ENCODE results near the gene TAS2R46.

Gene TAS2R46

DNA sequence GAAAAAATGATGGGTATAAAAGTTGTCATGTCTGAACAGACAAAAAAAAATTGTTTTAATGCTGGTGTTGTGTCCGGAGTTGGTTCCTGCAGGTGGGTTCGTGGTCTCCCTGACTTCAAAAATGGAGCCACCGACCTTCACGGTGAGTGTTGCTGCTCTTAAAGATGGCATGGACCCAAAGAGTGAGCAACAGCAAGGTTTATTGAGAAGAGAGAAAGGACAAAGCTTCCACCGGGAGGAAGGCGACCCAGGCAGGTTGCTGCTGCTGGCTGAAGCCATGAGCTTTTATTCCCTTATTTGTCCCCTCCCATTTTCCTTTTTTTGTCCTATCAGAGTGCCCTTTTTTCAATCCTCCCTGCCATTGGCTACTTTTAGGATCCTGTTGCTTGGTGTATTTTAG is 30.8 kb downstream of the TAS2R46 start, which contains the start of gene TAS2R31:
TAS2R31 (minus strand) TSS at position 101 of the 400 bp plus-strand sequence; CDS start at position 29, 72 bp downstream.
- no peak within 1 kb of the TSS for H3K4me3 ChIP-seq (replicated peaks; ENCODE audit: low read depth, low read length)
- no peak for DNase-seq (ENCODE audit: low read depth)
- no peak for TF ChIP-seq CTCF (IDR thresholded peaks at IDR 0.05; ENCODE audit: low read length, missing control alignments)

- TF ChIP-seq CTCF (IDR thresholded peaks at IDR 0.05; ENCODE audit: low read length, missing control alignments): peak; percentile 15
- DNase-seq (ENCODE audit: low read depth): no peak
- no peak overlapping the region for H3K4me3 ChIP-seq (replicated peaks; ENCODE audit: low read depth, low read length)
Observed at GRCh38 chr12:11026118-11026517, 36.0 kb downstream of the TAS2R46 start.

GRCh38 chr12:11023387-11023786 is 38.7 kb downstream of the TAS2R46 start:
- no peak for DNase-seq (ENCODE audit: low read depth)
- TF ChIP-seq CTCF (IDR thresholded peaks at IDR 0.05; ENCODE audit: low read length, missing control alignments): no peak
- H3K4me3 ChIP-seq (replicated peaks; ENCODE audit: low read depth, low read length): no peak overlapping the region

DNA sequence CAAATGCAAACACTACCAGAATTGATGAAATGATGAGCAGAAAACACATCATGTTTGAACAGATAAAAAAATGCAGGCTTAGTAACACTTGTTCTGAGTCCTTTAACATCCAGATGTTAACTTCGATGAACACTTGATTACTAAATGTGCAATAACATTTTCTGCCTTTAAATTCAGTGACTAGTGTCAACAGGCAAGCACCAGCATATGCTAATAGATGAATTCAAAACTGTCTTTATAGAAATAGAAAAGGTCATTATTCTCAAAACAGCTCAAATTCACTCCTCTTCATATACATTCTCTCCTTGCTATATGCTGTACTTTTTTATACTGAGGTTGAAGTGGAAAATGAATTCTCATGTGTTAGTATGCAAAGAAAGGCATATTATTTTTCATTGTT is 39.6 kb downstream of the TAS2R46 start, which contains the start of gene TAS2R19:
TAS2R19 (minus strand) TSS at position 101 of the 400 bp plus-strand sequence; CDS start at position 52, 49 bp downstream.
- no peak for DNase-seq (ENCODE audit: low read depth)
- TF ChIP-seq CTCF (IDR thresholded peaks at IDR 0.05; ENCODE audit: low read length, missing control alignments): no peak
- no peak within 1 kb of the TSS for H3K4me3 ChIP-seq (replicated peaks; ENCODE audit: low read depth, low read length)

- DNase-seq (ENCODE audit: low read depth): no peak
- no peak for TF ChIP-seq CTCF (IDR thresholded peaks at IDR 0.05; ENCODE audit: low read length, missing control alignments)
- H3K4me3 ChIP-seq (replicated peaks; ENCODE audit: low read depth, low read length): no peak overlapping the region
Observed at GRCh38 chr12:11016937-11017336, 45.2 kb downstream of the TAS2R46 start.

GRCh38 chr12:11015775-11016430 is 46.2 kb downstream of the TAS2R46 start:
- peak; percentile 10 for DNase-seq (ENCODE audit: low read depth)
- TF ChIP-seq CTCF (IDR thresholded peaks at IDR 0.05; ENCODE audit: low read length, missing control alignments): no peak
- no peak overlapping the region for H3K4me3 ChIP-seq (replicated peaks; ENCODE audit: low read depth, low read length)

DNA sequence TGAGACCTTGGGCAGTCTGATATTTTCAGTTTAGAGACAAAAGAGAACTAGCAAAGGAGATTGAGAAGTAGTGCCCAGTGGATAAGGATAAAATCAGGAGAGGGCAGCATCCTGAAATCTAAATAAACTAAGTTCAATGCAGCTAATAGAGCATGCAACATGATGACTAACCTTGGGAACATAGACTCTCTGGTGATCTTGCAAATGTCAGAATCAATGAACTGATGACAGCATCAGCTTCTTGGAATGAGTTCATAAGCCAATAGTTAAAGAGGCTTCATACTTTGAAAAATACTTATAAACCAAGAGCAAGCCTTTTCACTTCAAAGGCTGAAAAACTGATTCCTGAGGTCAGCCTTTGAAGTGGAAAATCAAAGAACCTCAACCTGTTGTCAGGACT is 47.9 kb downstream of the TAS2R46 start:
- H3K4me3 ChIP-seq (replicated peaks; ENCODE audit: low read depth, low read length): no peak overlapping the region
- DNase-seq (ENCODE audit: low read depth): peak; percentile 15
- no peak for TF ChIP-seq CTCF (IDR thresholded peaks at IDR 0.05; ENCODE audit: low read length, missing control alignments)
